GM12892 (cell line): ENCODE results near the gene KRTAP5-4.

ENCODE experiments used
- POLR2A ChIP-seq: IDR thresholded peaks from 2 replicates; pipeline ENCODE4 v1.6.1; 2011; ENCODE audit warnings: low read depth, low read length, control low read depth
- POLR2AphosphoS5 ChIP-seq: IDR thresholded peaks from 2 replicates; pipeline ENCODE4 v1.6.1; 2011; ENCODE audit warnings: low read depth, low read length, control low read depth
- TAF1 ChIP-seq: IDR thresholded peaks from 2 replicates; pipeline ENCODE4 v1.6.1; 2011; ENCODE audit warnings: low read depth, mild to moderate bottlenecking, control low read depth, low read length, borderline replicate concordance

DNA sequence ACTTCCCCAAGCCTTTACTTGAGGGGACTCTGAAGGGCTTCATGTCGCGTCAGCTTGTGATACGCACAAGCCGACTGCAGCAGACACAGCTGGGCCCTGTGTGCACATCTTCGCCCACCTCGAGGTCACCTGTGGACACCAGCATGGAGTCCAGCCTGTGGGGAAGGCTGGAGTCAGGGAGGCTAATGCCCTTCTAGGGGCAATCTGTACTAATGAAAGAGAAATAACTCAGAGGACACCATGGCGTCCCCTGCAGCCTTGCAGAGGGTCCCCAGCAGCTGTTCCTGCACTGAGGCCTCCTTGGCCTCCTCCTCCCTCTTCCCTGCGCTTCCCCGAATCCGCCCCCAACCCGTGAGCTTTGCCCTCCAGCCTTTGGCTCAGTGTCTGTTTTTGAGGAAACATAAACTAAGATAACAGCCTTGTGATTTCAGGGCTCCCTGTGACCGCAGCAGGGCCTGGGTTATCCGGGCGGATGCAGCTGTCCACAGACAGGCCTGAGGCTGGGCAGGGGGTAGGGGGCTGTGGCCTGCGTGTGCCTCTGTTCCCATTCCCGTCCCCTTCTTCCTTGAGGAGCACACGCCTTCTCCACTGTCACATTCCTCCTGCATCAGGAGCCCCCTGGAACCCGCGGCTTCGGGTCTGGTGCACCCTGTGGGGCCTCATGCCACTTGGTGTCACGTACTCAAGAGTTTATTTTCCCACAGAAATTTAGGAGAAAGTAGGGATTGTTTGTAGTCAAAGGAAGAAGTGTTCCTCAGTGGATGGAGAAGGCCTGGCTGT lies 32.6 kb upstream of the KRTAP5-4 start:
- TF ChIP-seq TAF1, result no peak
- TF ChIP-seq POLR2A, result no peak
- no peak for TF ChIP-seq POLR2AphosphoS5
